Sigmoid colon (tissue), 7 donors: ENCODE measurements around the gene CYFIP2. TPM values are rescaled to one million over a fixed set of nuclear protein-coding genes. Genes with fewer than 3 reads are reported as not detected.

ENCODE experiments used
- DNase-seq: peaks from one replicate; pipeline ENCODE4 v3.0.0-alpha.2; 2019
- H3K27ac ChIP-seq, 4 donors: fragments of 200-600 bp; sonication (generic); one replicate each; pipeline ENCODE4 v1.5.1; 2016 to 2019; ENCODE audit warnings: mild to moderate bottlenecking in 1 of 4
- H3K27me3 ChIP-seq, 3 donors: fragments of 200-600 bp; sonication (generic); one replicate each; pipeline ENCODE4 v1.5.1; 2019; ENCODE audit warnings: mild to moderate bottlenecking in 1 of 3
- H3K36me3 ChIP-seq, 4 donors: fragments of 200-600 bp; sonication (generic); one replicate each; pipeline ENCODE4 v1.5.1; 2016 to 2019
- H3K4me1 ChIP-seq, 4 donors: fragments of 200-600 bp; sonication (generic); one replicate each; pipeline ENCODE4 v1.5.1; 2017 to 2019
- H3K4me3 ChIP-seq, 4 donors: fragments of 200-600 bp; sonication (generic); one replicate each; pipeline ENCODE4 v1.5.1; 2017 to 2019; ENCODE audit warnings: mild to moderate bottlenecking in 2 of 4, moderate library complexity in 1 of 4
- H3K9me3 ChIP-seq, 4 donors: fragments of 200-600 bp in 3 of 4; sonication (generic) in 3 of 4; one replicate each; pipeline versions ENCODE4 v1.5.1 to v1.6.1; 2013 to 2019
- EP300 ChIP-seq, 4 donors: sonication (generic); formaldehyde crosslinking; IDR thresholded peaks; one replicate each; pipeline ENCODE4 v1.6.1; 2017; ENCODE audit warnings: antibody characterized with exemption in 4 of 4
- POLR2A ChIP-seq, 2 donors: fragments of 450-650 bp; IDR thresholded peaks; one replicate each; pipeline ENCODE4 v1.6.1; 2016; ENCODE audit warnings: antibody characterized with exemption in 2 of 2, mild to moderate bottlenecking in 2 of 2, moderate library complexity in 2 of 2
- POLR2AphosphoS5 ChIP-seq, 4 donors: sonication (generic); formaldehyde crosslinking; IDR thresholded peaks; one replicate each; pipeline ENCODE4 v1.6.1; 2017; ENCODE audit warnings: antibody characterized with exemption in 4 of 4
- WGBS, 2 donors: extraction: QIAGEN DNeasy Blood & Tissue Kit; methylation state at CpG; one replicate each; pipeline ENCODE4 v1.1.7; 2013; 5-methylcytosine and 5-hydroxymethylcytosine counted together
- intact Hi-C: fragments of 100-400 bp; cut with DNase I; formaldehyde crosslinking; loops from one replicate; pipeline ENCODE4 v1.15.1; 2023
- polyA plus RNA-seq, 3 donors: library from polyadenylated mRNA; stranded (reverse); fragments of 200-250 nt; gene quantifications; one replicate each; pipeline ENCODE4 v1.2.3, GENCODE V29; 2013
- total RNA-seq, 4 donors: library from RNA; depleted of rRNA; stranded (reverse); fragments of >200 nt; gene quantifications; one replicate each; pipeline ENCODE4 v1.1.0, GENCODE V29; 2016
- TF ChIP-seq, protein P1 (sequence below), 4 experiments: fragments of 450-650 bp in 3 of 4; fragments of 200-600 bp in 1 of 4; IDR thresholded peaks; one replicate each; pipeline ENCODE4 v1.5.1; 2016 to 2019; ENCODE audit warnings: antibody characterized with exemption in 4 of 4, mild to moderate bottlenecking in 3 of 4, moderate library complexity in 2 of 4
- donor health status: healthy with polysubstance abuse.
- donor health status: Bipolar disorder and iron deficiency.
- donor health status: healthy.

The CYFIP2 gene
- total and polyA plus RNA-seq, 7 donors, result 4.8 to 38.1 (median 27.5) TPM

GRCh38 chr5:157348049-157348400 lies 82.1 kb downstream of the CYFIP2 start:
- Histone ChIP-seq H3K36me3 (no peaks in the 10 kb centered on the region), H3K4me3 (no peak overlapping the region), H3K9me3 (no peaks in the 10 kb centered on the region), H3K27ac (peak overlapping the region in 1 of 4 donors; percentile 69), H3K27me3 (no peaks in the 10 kb centered on the region), H3K4me1 (peaks cover 0 to 29% (median 12%) of the 10 kb centered on the region in 4 donors)
- TF ChIP-seq, protein P1, sequence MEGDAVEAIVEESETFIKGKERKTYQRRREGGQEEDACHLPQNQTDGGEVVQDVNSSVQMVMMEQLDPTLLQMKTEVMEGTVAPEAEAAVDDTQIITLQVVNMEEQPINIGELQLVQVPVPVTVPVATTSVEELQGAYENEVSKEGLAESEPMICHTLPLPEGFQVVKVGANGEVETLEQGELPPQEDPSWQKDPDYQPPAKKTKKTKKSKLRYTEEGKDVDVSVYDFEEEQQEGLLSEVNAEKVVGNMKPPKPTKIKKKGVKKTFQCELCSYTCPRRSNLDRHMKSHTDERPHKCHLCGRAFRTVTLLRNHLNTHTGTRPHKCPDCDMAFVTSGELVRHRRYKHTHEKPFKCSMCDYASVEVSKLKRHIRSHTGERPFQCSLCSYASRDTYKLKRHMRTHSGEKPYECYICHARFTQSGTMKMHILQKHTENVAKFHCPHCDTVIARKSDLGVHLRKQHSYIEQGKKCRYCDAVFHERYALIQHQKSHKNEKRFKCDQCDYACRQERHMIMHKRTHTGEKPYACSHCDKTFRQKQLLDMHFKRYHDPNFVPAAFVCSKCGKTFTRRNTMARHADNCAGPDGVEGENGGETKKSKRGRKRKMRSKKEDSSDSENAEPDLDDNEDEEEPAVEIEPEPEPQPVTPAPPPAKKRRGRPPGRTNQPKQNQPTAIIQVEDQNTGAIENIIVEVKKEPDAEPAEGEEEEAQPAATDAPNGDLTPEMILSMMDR (IDR thresholded peaks at IDR 0.05), result no peak
- no peak for TF ChIP-seq EP300 (IDR thresholded peaks at IDR 0.05)
- no peak for TF ChIP-seq POLR2A (IDR thresholded peaks at IDR 0.05)
- TF ChIP-seq POLR2AphosphoS5 (IDR thresholded peaks at IDR 0.05), result no peak
- no peak for DNase-seq
- WGBS, 2 donors, result 87 to 96% methylated on average over 2 of the region's 2 CpGs
- intact Hi-C loops, result no loop called here

- TF ChIP-seq EP300 (IDR thresholded peaks at IDR 0.05) (no peak), POLR2A (IDR thresholded peaks at IDR 0.05) (no peak), POLR2AphosphoS5 (IDR thresholded peaks at IDR 0.05) (no peak)
- TF ChIP-seq, protein P1 (IDR thresholded peaks at IDR 0.05), result no peak
- peaks cover 0 to 19% (median 12%) of the 10 kb centered on the region in 4 donors for H3K4me1 ChIP-seq
- DNase-seq, result no peak
- H3K27ac ChIP-seq, result no peak overlapping the region
- 80 to 85% methylated on average over 7 of the region's 7 CpGs for WGBS, 2 donors
- no peaks in the 10 kb centered on the region for H3K9me3 ChIP-seq
- H3K27me3 ChIP-seq, result no peaks in the 10 kb centered on the region
- H3K36me3 ChIP-seq, result no peaks in the 10 kb centered on the region
- H3K4me3 ChIP-seq, result no peak overlapping the region
- intact Hi-C loops, result no loop called here
Observed at GRCh38 chr5:157350939-157351801, 85.2 kb downstream of the CYFIP2 start.

GRCh38 chr5:157351802-157352092 lies 85.8 kb downstream of the CYFIP2 start:
- no peak overlapping the region for H3K4me3 ChIP-seq
- no peaks in the 10 kb centered on the region for H3K27me3 ChIP-seq
- intact Hi-C loops, result no loop called here
- no peaks in the 10 kb centered on the region for H3K9me3 ChIP-seq
- no peak overlapping the region for H3K27ac ChIP-seq
- WGBS, 2 donors, result 90 to 94% methylated on average over 1 of the region's 1 CpG
- H3K4me1 ChIP-seq, result peaks cover 0 to 14% (median 7%) of the 10 kb centered on the region in 4 donors
- H3K36me3 ChIP-seq, result no peaks in the 10 kb centered on the region
- DNase-seq, result no peak
- TF ChIP-seq, protein P1 (IDR thresholded peaks at IDR 0.05), result no peak
- no peak for TF ChIP-seq POLR2AphosphoS5 (IDR thresholded peaks at IDR 0.05)
- TF ChIP-seq POLR2A (IDR thresholded peaks at IDR 0.05), result no peak
- no peak for TF ChIP-seq EP300 (IDR thresholded peaks at IDR 0.05)

GRCh38 chr5:157352756-157353340 lies 86.9 kb downstream of the CYFIP2 start:
- Histone ChIP-seq H3K27ac (no peak overlapping the region), H3K36me3 (no peaks in the 10 kb centered on the region), H3K4me3 (no peak overlapping the region), H3K4me1 (peaks cover 0 to 3% (median 0%) of the 10 kb centered on the region in 4 donors), H3K9me3 (no peaks in the 10 kb centered on the region), H3K27me3 (no peaks in the 10 kb centered on the region)
- WGBS, 2 donors, result 95% methylated on average over 12 of the region's 12 CpGs
- TF ChIP-seq POLR2AphosphoS5 (IDR thresholded peaks at IDR 0.05) (no peak), EP300 (IDR thresholded peaks at IDR 0.05) (no peak), POLR2A (IDR thresholded peaks at IDR 0.05) (no peak)
- TF ChIP-seq, protein P1 (IDR thresholded peaks at IDR 0.05), result no peak
- no peak for DNase-seq
- intact Hi-C loops, result no loop called here
